ENCODE results near the gene PFDN4.

Gene PFDN4

GRCh38 chr20:54205450-54205849 lies 2.4 kb upstream of the PFDN4 start:
- Histone ChIP-seq H3K27ac (ENCODE audit: low read depth, low read length) (no peak overlapping the region), H3K9me3 (ENCODE audit: low read length) (no peaks in the 10 kb centered on the region), H3K36me3 (ENCODE audit: insufficient read depth, low read length) (no peaks in the 10 kb centered on the region), H3K27me3 (ENCODE audit: control insufficient read depth in 1 of 2, insufficient read depth in 2 of 2, low read length in 2 of 2) (no peaks in the 10 kb centered on the region), H3K4me3 (ENCODE audit: low read depth in 1 of 2, low read length in 2 of 2) (no peak overlapping the region), H3K4me1 (ENCODE audit: insufficient read depth, low read length) (peaks cover 17% of the 10 kb centered on the region), H3K9ac (ENCODE audit: low read length) (no peak overlapping the region)

GRCh38 chr20:54207053-54207742 lies 689 bp upstream of the PFDN4 start:
- H3K9ac ChIP-seq (ENCODE audit: low read length), result peak overlapping the region; percentile 58
- peak overlapping the region; percentile 95 for H3K27ac ChIP-seq (ENCODE audit: low read depth, low read length)
- H3K4me1 ChIP-seq (ENCODE audit: insufficient read depth, low read length), result peaks cover 20% of the 10 kb centered on the region
- no peaks in the 10 kb centered on the region for H3K9me3 ChIP-seq (ENCODE audit: low read length)
- H3K36me3 ChIP-seq (ENCODE audit: insufficient read depth, low read length), result peaks cover 3% of the 10 kb centered on the region
- no peaks in the 10 kb centered on the region for H3K27me3 ChIP-seq (ENCODE audit: control insufficient read depth in 1 of 2, insufficient read depth in 2 of 2, low read length in 2 of 2)
- H3K4me3 ChIP-seq (ENCODE audit: low read depth in 1 of 2, low read length in 2 of 2), result peak overlapping the region; percentile 87 to 95

- Histone ChIP-seq H3K27me3 (ENCODE audit: control insufficient read depth in 1 of 2, insufficient read depth in 2 of 2, low read length in 2 of 2) (no peaks in the 10 kb centered on the region), H3K36me3 (ENCODE audit: insufficient read depth, low read length) (peaks cover 3% of the 10 kb centered on the region), H3K4me1 (ENCODE audit: insufficient read depth, low read length) (peaks cover 27% of the 10 kb centered on the region), H3K4me3 (ENCODE audit: low read depth in 1 of 2, low read length in 2 of 2) (peak overlapping the region; percentile 87 to 95), H3K9me3 (ENCODE audit: low read length) (no peaks in the 10 kb centered on the region), H3K27ac (ENCODE audit: low read depth, low read length) (peak overlapping the region; percentile 95), H3K9ac (ENCODE audit: low read length) (peak overlapping the region; percentile 58)
Measured at GRCh38 chr20:54208548-54209176, 775 bp downstream of the PFDN4 start.

GRCh38 chr20:54209216-54209813 lies 1.4 kb downstream of the PFDN4 start:
- peaks cover 3% of the 10 kb centered on the region for H3K36me3 ChIP-seq (ENCODE audit: insufficient read depth, low read length)
- no peak overlapping the region for H3K27ac ChIP-seq (ENCODE audit: low read depth, low read length)
- H3K4me3 ChIP-seq (ENCODE audit: low read depth in 1 of 2, low read length in 2 of 2), result peak overlapping the region; percentile 87 to 95
- H3K9me3 ChIP-seq (ENCODE audit: low read length), result no peaks in the 10 kb centered on the region
- peaks cover 27% of the 10 kb centered on the region for H3K4me1 ChIP-seq (ENCODE audit: insufficient read depth, low read length)
- H3K27me3 ChIP-seq (ENCODE audit: control insufficient read depth in 1 of 2, insufficient read depth in 2 of 2, low read length in 2 of 2), result no peaks in the 10 kb centered on the region
- peak overlapping the region; percentile 58 for H3K9ac ChIP-seq (ENCODE audit: low read length)

GRCh38 chr20:54212226-54212625 lies 4.3 kb downstream of the PFDN4 start:
- Histone ChIP-seq H3K36me3 (ENCODE audit: insufficient read depth, low read length) (peaks cover 6% of the 10 kb centered on the region), H3K4me3 (ENCODE audit: low read depth in 1 of 2, low read length in 2 of 2) (no peak overlapping the region), H3K9ac (ENCODE audit: low read length) (no peak overlapping the region), H3K4me1 (ENCODE audit: insufficient read depth, low read length) (peaks cover 27% of the 10 kb centered on the region), H3K9me3 (ENCODE audit: low read length) (no peaks in the 10 kb centered on the region), H3K27ac (ENCODE audit: low read depth, low read length) (no peak overlapping the region), H3K27me3 (ENCODE audit: control insufficient read depth in 1 of 2, insufficient read depth in 2 of 2, low read length in 2 of 2) (no peaks in the 10 kb centered on the region)

- H3K9ac ChIP-seq (ENCODE audit: low read length), result no peak overlapping the region
- H3K27ac ChIP-seq (ENCODE audit: low read depth, low read length), result no peak overlapping the region
- no peak overlapping the region for H3K4me3 ChIP-seq (ENCODE audit: low read depth in 1 of 2, low read length in 2 of 2)
- no peaks in the 10 kb centered on the region for H3K27me3 ChIP-seq (ENCODE audit: control insufficient read depth in 1 of 2, insufficient read depth in 2 of 2, low read length in 2 of 2)
- peaks cover 6% of the 10 kb centered on the region for H3K36me3 ChIP-seq (ENCODE audit: insufficient read depth, low read length)
- H3K4me1 ChIP-seq (ENCODE audit: insufficient read depth, low read length), result peaks cover 27% of the 10 kb centered on the region
- no peaks in the 10 kb centered on the region for H3K9me3 ChIP-seq (ENCODE audit: low read length)
Measured at GRCh38 chr20:54212871-54213270, 5.0 kb downstream of the PFDN4 start.

GRCh38 chr20:54214566-54214965 lies 6.7 kb downstream of the PFDN4 start:
- H3K27me3 ChIP-seq (ENCODE audit: control insufficient read depth in 1 of 2, insufficient read depth in 2 of 2, low read length in 2 of 2), result no peaks in the 10 kb centered on the region
- H3K4me3 ChIP-seq (ENCODE audit: low read depth in 1 of 2, low read length in 2 of 2), result no peak overlapping the region
- no peak overlapping the region for H3K9ac ChIP-seq (ENCODE audit: low read length)
- H3K4me1 ChIP-seq (ENCODE audit: insufficient read depth, low read length), result peaks cover 19% of the 10 kb centered on the region
- no peak overlapping the region for H3K27ac ChIP-seq (ENCODE audit: low read depth, low read length)
- peaks cover 6% of the 10 kb centered on the region for H3K36me3 ChIP-seq (ENCODE audit: insufficient read depth, low read length)
- H3K9me3 ChIP-seq (ENCODE audit: low read length), result no peaks in the 10 kb centered on the region

- Histone ChIP-seq H3K27ac (ENCODE audit: low read depth, low read length) (no peak overlapping the region), H3K36me3 (ENCODE audit: insufficient read depth, low read length) (peaks cover 6% of the 10 kb centered on the region), H3K4me3 (ENCODE audit: low read depth in 1 of 2, low read length in 2 of 2) (no peak overlapping the region), H3K27me3 (ENCODE audit: control insufficient read depth in 1 of 2, insufficient read depth in 2 of 2, low read length in 2 of 2) (no peaks in the 10 kb centered on the region), H3K9ac (ENCODE audit: low read length) (no peak overlapping the region), H3K4me1 (ENCODE audit: insufficient read depth, low read length) (peaks cover 12% of the 10 kb centered on the region), H3K9me3 (ENCODE audit: low read length) (no peaks in the 10 kb centered on the region)
Measured at GRCh38 chr20:54215157-54215789, 7.4 kb downstream of the PFDN4 start.

GRCh38 chr20:54217762-54218161 lies 9.9 kb downstream of the PFDN4 start:
- H3K27ac ChIP-seq (ENCODE audit: low read depth, low read length), result no peak overlapping the region
- H3K36me3 ChIP-seq (ENCODE audit: insufficient read depth, low read length), result peaks cover 7% of the 10 kb centered on the region
- H3K4me3 ChIP-seq (ENCODE audit: low read depth in 1 of 2, low read length in 2 of 2), result no peak overlapping the region
- no peak overlapping the region for H3K9ac ChIP-seq (ENCODE audit: low read length)
- H3K4me1 ChIP-seq (ENCODE audit: insufficient read depth, low read length), result peaks cover 1% of the 10 kb centered on the region
- H3K9me3 ChIP-seq (ENCODE audit: low read length), result no peaks in the 10 kb centered on the region
- H3K27me3 ChIP-seq (ENCODE audit: control insufficient read depth in 1 of 2, insufficient read depth in 2 of 2, low read length in 2 of 2), result no peaks in the 10 kb centered on the region

- Histone ChIP-seq H3K4me1 (ENCODE audit: insufficient read depth, low read length) (no peaks in the 10 kb centered on the region), H3K27me3 (ENCODE audit: control insufficient read depth in 1 of 2, insufficient read depth in 2 of 2, low read length in 2 of 2) (no peaks in the 10 kb centered on the region), H3K9me3 (ENCODE audit: low read length) (no peaks in the 10 kb centered on the region), H3K27ac (ENCODE audit: low read depth, low read length) (no peak overlapping the region), H3K9ac (ENCODE audit: low read length) (no peak overlapping the region), H3K36me3 (ENCODE audit: insufficient read depth, low read length) (peaks cover 7% of the 10 kb centered on the region), H3K4me3 (ENCODE audit: low read depth in 1 of 2, low read length in 2 of 2) (no peak overlapping the region)
Measured at GRCh38 chr20:54218470-54218869, 10.6 kb downstream of the PFDN4 start.

- H3K9me3 ChIP-seq (ENCODE audit: low read length), result no peaks in the 10 kb centered on the region
- H3K36me3 ChIP-seq (ENCODE audit: insufficient read depth, low read length), result peaks cover 7% of the 10 kb centered on the region
- no peak overlapping the region for H3K4me3 ChIP-seq (ENCODE audit: low read depth in 1 of 2, low read length in 2 of 2)
- no peaks in the 10 kb centered on the region for H3K4me1 ChIP-seq (ENCODE audit: insufficient read depth, low read length)
- H3K27me3 ChIP-seq (ENCODE audit: control insufficient read depth in 1 of 2, insufficient read depth in 2 of 2, low read length in 2 of 2), result no peaks in the 10 kb centered on the region
- H3K27ac ChIP-seq (ENCODE audit: low read depth, low read length), result no peak overlapping the region
- H3K9ac ChIP-seq (ENCODE audit: low read length), result no peak overlapping the region
Measured at GRCh38 chr20:54219751-54220426, 12.0 kb downstream of the PFDN4 start.
